ENCODE measurements around the gene PCDHB14. TPM values are rescaled to one million over a fixed set of nuclear protein-coding genes. Genes with fewer than 3 reads are reported as not detected.
"Not testable (repeated sequence)": the region's sequence is repeated elsewhere in the genome, so short reads cannot be mapped to it uniquely, and the experiment has no call there.

Gene PCDHB14
- total RNA-seq, 1 donor: 0.45 TPM

DNA sequence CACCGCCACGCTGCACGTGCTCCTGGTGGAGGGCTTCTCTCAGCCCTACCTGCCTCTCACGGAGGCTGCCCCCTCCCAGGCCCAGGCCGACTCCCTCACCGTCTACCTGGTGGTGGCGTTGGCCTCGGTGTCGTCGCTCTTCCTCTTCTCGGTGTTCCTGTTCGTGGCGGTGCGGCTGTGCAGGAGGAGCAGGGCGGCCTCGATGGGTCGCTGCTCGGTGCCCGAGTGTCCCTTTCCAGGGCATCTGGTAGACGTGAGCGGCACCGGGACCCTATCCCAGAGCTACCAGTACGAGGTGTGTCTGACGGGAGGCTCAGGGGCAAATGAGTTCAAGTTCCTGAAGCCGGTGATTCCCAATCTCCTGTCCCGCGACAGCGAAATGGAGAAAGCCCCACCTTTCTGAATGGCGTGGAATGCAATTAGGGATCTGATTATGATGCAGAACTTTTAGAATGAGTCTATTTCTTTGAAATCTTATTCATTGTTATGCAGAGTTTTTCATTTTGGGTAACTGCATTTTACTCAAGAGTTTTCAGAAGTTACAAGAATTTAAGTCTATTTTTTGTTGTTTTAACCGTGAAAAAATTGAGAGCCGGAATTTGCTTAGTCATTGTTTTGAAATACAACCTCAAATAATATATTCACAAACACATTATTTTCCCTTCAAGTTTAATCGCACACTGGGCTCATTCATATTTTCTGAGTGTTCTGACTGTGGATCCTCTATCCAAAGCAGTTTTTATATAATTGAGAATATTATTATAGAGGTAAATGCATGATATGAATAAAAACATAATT, 13.6 kb downstream of the PCDHB14 start:
- TF ChIP-seq, protein P1, sequence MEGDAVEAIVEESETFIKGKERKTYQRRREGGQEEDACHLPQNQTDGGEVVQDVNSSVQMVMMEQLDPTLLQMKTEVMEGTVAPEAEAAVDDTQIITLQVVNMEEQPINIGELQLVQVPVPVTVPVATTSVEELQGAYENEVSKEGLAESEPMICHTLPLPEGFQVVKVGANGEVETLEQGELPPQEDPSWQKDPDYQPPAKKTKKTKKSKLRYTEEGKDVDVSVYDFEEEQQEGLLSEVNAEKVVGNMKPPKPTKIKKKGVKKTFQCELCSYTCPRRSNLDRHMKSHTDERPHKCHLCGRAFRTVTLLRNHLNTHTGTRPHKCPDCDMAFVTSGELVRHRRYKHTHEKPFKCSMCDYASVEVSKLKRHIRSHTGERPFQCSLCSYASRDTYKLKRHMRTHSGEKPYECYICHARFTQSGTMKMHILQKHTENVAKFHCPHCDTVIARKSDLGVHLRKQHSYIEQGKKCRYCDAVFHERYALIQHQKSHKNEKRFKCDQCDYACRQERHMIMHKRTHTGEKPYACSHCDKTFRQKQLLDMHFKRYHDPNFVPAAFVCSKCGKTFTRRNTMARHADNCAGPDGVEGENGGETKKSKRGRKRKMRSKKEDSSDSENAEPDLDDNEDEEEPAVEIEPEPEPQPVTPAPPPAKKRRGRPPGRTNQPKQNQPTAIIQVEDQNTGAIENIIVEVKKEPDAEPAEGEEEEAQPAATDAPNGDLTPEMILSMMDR (IDR thresholded peaks at IDR 0.05; ENCODE audit: insufficient read depth, low read length): no peak
- DNase-seq (ENCODE audit: low read depth): no peak
- H3K4me3 ChIP-seq (ENCODE audit: low read depth, low read length): no peak overlapping the region

DNA sequence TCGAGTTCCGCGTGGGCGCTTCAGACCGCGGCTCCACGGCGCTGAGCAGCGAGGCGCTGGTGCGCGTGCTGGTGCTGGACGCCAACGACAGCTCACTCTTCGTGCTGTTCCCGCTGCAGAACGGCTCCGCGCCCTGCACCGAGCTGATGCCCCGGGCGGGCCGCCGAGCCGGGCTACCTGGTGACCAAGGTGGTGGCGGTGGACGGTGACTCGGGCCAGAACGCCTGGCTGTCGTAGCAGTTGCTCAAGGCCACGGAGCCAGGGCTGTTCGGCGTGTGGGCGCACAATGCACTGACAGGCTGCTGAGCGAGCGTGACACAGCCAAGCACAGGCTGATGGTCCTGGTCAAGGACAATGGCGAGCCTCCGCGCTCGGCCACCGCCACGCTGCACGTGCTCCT, 18.4 kb downstream of the PCDHB14 start:
- no peak overlapping the region for H3K4me3 ChIP-seq (ENCODE audit: low read depth, low read length)
- TF ChIP-seq, protein P1 (IDR thresholded peaks at IDR 0.05; ENCODE audit: insufficient read depth, low read length): no peak
- DNase-seq (ENCODE audit: low read depth): no peak

DNA sequence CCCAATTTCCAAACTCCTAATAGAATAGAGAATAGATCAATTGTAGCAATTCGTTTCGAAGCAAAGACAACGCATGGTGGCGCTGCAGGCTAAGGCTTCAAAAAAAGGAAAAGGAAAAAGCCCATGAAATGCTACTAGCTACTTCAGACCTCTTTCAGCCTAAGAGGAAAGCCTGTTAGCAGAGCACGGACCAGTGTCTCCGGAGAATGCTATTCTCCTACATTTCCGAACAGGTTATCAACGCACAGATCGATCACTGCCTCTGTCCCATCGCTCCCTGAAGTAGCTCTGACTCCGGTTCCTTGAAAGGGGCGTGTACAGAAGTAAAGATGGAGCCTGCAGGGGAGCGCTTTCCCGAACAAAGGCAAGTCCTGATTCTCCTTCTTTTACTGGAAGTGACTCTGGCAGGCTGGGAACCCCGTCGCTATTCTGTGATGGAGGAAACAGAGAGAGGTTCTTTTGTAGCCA, 22.1 kb downstream of the PCDHB14 start, which contains the start of gene PCDHB15:
PCDHB15 (plus strand) TSS at position 146 of the 468 bp plus-strand sequence; CDS start at position 330, 184 bp downstream.
- no peak within 1 kb of the TSS for H3K4me3 ChIP-seq (ENCODE audit: low read depth, low read length)
- no peak for DNase-seq (ENCODE audit: low read depth)
- TF ChIP-seq, protein P1 (IDR thresholded peaks at IDR 0.05; ENCODE audit: insufficient read depth, low read length): no peak

DNA sequence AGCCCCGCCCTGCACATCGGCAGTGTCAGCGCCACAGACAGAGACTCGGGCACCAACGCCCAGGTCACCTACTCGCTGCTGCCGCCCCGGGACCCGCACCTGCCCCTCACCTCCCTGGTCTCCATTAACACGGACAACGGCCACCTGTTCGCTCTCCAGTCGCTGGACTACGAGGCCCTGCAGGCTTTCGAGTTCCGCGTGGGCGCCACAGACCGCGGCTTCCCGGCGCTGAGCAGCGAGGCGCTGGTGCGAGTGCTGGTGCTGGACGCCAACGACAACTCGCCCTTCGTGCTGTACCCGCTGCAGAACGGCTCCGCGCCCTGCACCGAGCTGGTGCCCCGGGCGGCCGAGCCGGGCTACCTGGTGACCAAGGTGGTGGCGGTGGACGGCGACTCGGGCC, 23.8 kb downstream of the PCDHB14 start:
- H3K4me3 ChIP-seq (ENCODE audit: low read depth, low read length); DNase-seq (ENCODE audit: low read depth): not testable (repeated sequence)

DNA sequence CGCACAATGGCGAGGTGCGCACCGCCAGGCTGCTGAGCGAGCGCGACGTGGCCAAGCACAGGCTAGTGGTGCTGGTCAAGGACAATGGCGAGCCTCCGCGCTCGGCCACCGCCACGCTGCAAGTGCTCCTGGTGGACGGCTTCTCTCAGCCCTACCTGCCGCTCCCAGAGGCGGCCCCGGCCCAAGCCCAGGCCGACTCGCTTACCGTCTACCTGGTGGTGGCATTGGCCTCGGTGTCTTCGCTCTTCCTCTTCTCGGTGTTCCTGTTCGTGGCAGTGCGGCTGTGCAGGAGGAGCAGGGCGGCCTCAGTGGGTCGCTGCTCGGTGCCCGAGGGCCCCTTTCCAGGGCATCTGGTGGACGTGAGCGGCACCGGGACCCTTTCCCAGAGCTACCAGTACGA, 24.3 kb downstream of the PCDHB14 start:
- not testable (repeated sequence) for DNase-seq (ENCODE audit: low read depth); H3K4me3 ChIP-seq (ENCODE audit: low read depth, low read length)

DNA sequence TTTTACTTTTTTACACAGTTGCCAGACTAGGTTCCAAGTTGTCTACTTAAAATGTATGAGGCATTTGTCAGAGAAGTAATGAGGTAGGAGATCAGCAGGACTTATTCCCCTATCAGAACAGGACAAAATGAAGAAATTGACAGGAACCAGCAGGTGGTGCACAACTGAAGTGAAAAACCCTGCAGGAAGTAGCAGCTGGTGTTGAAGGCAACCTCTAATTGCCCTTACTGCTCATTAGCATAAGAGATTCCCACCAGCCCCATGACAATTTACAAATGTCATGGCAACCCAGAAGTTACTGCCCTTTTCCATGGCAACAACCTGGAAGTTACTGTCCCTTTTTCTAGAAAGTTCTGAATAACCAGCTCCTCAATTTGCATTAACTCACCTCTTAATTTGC, 27.4 kb downstream of the PCDHB14 start:
- DNase-seq (ENCODE audit: low read depth): no peak
- TF ChIP-seq, protein P1 (IDR thresholded peaks at IDR 0.05; ENCODE audit: insufficient read depth, low read length): no peak
- H3K4me3 ChIP-seq (ENCODE audit: low read depth, low read length): no peak overlapping the region

DNA sequence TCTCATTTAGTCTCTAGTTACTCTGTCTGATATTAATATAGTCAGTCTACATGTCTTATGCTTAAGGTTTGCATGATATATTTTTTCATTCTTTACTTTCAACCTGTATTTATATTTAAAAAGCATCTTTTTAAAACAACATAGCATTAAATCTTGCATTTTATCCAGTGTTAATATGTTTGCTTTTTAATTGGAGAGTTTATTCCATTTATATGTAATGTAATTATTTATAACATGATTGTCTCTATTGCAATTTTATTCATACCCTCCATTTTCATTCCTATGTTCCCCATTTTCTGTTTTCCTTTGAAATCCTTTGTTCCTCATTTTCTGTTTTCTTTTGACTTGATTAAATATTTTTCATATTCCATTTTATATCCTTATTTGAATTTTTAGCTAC, 35.3 kb downstream of the PCDHB14 start:
- DNase-seq (ENCODE audit: low read depth): no peak
- TF ChIP-seq, protein P1 (IDR thresholded peaks at IDR 0.05; ENCODE audit: insufficient read depth, low read length): no peak

DNA sequence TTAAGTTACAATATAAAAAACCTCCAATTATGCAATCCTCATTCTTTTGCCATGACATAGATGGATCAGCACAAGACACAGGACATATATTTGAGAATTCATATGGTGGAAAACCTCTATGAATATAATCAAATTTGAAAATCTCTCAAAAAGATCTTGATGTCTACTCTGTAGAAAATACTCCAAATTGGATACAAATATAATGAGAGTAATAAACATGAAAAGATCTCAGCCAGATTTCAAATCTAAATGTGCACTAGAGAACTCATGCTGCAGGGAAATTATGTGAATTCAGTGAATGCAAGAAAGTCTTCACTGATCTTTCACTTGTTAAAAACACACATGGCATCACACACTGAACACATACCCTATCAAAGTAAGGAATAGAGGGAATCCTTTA, 35.8 kb downstream of the PCDHB14 start:
- no peak for DNase-seq (ENCODE audit: low read depth)
- no peak overlapping the region for H3K4me3 ChIP-seq (ENCODE audit: low read depth, low read length)
- TF ChIP-seq, protein P1 (IDR thresholded peaks at IDR 0.05; ENCODE audit: insufficient read depth, low read length): no peak

More for the DNA sequence above, 35.3 kb downstream of the PCDHB14 start:
- H3K4me3 ChIP-seq (ENCODE audit: low read depth, low read length): no peak overlapping the region

All from fibroblast of the aortic adventitia (primary cell).